ENCODE data around the gene HIPK3.
"Not testable (repeated sequence)": the region's sequence is repeated elsewhere in the genome, so short reads cannot be mapped to it uniquely, and the experiment has no call there.

HIPK3 gene

DNA sequence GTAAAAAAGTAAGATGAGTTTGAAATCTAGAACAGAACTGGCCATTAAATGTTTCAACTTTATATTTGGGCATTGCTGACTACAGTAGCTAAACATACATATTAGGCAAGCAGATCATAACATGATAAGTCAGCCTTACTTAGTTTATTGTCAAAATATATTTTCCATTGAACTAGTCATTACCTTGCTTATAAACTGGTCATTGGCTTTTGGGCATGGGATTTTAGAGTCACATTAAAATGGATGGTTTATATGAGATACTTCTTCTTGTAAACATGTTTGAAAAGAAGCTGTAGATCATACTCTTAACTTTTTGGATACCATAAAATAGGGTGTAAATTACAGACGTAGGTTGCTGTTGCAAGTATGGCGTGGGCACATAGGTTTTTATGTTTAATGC, 2.7 kb downstream of the HIPK3 start:
- DNase-seq, result no peak

GRCh38 chr11:33261350-33261749, 4.2 kb downstream of the HIPK3 start:
- not testable (repeated sequence) for DNase-seq

- DNase-seq, result peak; percentile 23
These were observed 4.9 kb downstream of the HIPK3 start for GRCh38 chr11:33262011-33262645.

- peak; percentile 54 for DNase-seq
These were observed 6.4 kb downstream of the HIPK3 start for GRCh38 chr11:33263549-33263948.

DNA sequence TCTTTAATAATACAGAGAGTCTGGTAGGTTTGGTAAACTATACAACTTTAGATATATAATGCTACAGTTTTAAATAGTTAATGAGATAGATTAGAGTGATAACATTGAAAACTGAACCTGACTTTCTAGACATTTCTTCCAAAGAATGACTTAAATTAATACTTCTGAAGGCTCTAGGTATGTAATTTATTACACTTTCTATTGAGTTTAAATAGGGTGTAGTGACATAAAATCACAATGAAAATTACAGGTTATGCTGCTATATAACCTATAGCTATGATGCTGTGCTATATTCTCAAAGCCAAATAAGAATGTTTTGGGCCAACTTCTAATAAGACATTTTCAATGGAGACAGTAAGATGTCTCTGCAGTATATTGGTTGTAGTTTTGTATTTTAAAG, 7.7 kb downstream of the HIPK3 start:
- DNase-seq, result no peak

DNA sequence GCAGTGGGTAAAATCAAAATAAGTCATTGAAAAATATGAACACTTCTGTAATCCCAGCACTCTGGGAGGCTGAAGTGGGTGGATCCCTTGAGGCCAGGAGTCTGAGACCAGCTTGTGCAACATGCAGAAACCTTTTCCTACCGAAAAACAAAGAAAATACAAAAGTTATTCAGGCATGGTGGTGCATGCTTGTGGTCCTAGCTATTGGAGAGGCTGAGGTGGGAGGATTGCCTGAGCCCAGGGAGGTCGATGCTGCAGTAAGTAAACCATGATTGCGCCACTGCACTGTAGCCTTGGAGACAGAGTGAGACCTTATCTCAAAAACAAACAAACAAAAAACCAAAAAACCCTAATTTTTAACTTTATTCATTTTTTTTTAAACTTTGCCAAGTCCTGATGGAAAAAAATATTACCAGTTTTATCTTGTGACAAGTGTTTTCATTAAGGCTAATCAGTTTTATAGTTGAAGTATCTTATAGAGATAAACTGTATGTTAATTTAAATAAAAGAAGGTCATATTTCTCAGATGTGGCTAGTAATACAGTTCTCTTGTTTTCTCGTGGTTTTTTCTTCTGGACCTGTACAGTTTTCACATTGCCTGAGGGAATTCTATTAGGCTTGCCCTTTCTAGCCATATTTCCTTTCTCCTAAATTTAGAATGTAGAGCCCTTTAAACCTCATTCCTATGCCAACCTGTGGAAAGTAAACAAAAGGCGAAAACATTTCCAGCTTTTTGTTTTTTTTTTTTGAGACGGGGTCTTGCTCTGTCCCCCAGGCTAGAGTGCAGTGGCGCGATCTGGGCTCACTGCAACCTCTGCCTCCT, 9.4 kb downstream of the HIPK3 start:
- peak; percentile 31 for DNase-seq

DNA sequence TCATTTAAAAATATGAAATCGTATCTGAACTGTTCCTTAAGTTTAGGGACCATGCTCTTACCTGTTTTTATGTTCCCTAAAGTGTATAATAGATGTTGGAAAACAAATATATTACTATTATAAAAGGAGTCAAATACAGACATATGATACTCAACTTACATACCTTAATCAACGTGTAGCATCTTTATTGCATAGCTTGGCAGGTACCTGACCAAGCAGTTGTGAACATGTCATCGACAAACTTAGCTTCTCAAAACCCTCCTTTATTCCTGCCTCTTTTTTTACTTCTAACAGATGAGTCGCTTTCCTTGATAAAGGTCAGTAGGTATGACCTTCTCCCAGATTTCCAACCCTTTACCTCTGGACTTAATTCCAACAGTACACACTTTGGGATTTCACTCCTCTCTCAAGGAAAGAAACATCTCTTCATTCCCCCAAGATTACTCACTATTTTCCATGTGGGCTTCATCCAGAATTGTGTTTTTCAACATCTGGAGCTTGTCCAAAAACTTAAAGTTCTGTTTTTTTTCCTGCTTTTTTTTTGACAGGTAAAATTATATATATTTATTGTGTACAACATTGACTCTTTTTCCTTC, 11.9 kb downstream of the HIPK3 start:
- no peak for DNase-seq

- DNase-seq, result no peak
These were observed 12.6 kb downstream of the HIPK3 start for GRCh38 chr11:33269822-33270221.

DNA sequence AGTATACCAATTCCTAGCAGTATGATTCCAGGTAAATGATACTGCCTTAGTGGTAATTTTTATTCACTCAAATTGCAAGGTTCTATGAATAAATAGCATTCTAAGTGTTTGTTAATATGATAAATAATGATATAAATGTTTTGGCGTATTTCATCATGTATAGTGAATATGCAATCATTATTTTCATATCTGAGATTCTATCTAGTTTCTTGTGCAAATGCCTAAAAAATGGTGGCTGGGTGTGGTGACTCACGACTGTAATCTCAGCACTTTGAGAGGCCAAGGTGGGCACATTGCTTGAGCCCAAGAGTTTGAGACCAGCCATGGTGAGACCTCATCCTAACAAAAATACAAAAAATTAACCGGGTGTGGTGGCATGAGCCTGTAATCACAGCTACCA, 13.9 kb downstream of the HIPK3 start:
- no peak for DNase-seq

DNA sequence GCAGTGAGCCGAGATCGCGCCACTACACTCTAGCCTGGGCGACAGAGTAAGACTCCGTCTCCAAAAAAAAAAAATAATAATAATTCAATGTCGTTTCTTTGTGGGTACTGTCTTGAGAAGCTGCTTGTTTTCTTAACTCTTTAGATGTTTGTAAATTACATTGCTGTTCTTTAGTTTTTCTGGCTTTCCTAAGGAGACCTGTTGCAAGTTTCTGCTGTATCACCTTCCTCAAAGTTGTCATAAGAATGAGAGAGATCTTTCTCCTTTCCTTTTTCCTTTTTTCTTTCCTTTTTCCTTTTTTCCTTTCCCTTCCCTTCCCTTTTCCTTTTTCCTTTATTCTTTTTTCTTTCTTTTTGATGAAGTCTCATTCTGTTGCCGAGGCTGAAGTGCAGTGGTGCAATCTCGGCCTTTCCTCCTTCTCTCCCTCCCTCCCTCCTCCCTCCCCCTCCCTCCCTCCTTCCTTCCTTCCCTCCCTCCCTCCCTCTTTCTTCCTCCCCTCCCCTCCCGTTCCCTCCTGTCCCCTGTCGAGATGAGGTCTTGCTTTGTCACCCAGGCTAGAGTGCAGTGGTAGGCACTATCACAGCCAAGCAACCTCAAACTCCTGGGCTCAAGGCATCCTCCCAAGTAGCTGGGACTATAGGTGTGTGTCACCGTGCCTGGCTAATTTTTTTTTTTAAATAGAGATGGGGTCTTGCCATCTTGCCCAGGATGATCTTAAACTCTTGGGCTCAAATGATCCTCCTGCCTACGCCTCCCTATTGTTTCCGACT, 15.3 kb downstream of the HIPK3 start:
- no peak for DNase-seq

DNA sequence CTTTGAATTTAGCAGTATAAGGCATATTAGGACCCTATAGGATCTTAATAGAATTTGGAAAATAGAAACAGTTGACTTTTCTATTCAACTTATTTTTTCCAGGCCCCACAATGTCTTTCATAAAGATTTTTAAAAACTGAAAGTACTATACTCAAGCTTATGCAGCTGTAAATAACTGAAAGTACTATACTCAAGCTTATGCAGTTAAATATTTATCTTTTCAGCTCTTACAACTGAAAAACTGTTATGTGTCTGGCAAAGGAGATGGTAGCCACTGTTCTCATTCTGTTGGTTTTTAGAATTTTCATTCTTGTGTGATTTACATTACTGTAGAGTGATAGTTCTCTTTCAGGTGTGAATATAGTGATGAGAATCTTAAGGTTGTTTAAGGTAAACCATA, 16.5 kb downstream of the HIPK3 start:
- no peak for DNase-seq

DNA sequence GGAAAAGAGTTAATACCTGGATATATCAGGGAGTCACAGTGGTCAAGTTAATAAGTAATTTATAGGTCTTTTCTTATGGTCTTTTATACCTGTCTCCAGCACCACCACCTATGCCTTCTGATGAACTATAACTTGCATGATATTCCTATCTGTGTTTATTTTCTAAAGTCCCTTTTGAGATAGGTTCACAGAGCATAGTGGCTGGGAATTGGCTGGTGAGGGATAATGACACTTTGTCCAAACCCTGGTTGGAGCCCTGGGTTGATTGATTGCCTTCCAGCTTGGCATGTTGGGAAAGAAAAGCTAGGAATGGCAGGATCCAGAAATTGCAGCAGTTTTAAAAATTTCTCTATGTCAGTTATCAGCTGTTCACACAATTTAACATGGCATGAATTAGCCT, 23.2 kb downstream of the HIPK3 start:
- DNase-seq, result no peak

- DNase-seq, result no peak
These were observed 24.6 kb downstream of the HIPK3 start for GRCh38 chr11:33281758-33282157.

DNA sequence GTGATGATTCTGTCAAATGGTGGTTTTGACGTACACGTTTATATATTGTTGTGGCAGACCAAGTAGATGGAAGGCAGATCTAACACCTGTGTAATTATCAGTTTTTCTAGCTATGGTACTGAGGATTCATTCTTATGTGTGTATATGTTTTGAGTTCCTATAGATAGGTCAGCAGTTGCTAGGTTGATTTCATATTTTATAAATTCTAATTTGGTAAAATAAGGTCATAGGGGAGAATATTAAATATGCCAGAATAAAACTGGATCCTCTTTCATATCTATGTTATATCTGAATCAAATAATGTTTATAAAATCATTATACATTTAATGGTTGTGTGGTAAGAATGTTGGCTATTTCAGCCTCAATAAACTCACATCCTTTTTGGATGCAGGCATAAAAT, 27.6 kb downstream of the HIPK3 start:
- no peak for DNase-seq

DNA sequence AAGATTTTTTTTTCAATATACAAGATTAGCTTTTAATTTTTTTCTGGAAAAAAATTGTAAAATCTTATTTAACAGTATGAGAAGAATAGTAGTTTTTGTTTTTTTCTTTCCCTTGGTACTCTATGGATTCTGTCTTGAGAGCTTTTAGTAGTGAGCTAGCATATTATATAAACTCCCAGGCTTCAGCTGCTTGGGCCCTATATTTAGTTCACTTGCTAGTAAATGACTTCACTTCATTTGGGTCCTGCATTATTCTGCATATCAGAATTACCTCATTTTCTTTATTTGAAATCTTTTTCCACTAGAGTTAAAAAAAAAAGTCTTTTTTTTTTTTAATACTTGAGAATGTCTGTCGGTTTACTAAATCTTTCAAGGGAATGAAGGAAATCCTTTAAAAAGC, 33.1 kb downstream of the HIPK3 start:
- no peak for DNase-seq

DNA sequence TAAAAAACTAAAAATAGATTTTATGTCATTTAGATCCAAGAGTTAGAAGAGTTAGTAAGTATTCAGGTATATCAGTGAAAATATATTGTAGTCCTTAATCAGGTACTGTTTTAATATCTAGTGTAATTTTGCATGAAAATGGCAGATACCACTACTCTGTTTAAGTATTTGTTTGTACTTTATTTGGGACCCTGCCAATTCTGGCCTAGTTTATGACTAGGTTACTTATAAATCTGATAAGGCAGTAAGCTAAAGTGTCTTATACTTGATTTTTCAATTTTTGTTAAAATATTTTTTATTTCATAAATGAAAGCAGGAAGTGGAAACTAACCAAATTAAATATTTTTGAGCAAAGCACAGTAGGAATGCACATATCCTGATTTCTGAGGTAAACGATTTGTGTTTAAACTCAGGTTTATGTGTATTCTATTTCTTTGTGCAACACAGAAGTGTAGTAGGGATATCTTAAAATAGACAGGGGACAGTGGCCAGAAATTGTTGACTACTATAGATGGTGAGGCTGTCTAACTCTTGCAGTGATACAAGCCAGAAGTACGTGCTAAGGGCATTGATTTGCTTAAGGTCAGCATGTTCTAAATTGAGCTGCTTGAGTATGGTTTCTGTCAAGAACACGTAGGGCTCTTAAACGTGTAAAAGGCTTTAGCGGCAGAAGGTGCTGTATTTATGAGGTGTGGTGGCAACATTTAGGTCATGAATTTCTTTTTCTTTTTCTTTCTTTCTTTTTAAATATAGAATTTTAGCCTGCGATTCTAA, 34.0 kb downstream of the HIPK3 start:
- no peak for DNase-seq

DNA sequence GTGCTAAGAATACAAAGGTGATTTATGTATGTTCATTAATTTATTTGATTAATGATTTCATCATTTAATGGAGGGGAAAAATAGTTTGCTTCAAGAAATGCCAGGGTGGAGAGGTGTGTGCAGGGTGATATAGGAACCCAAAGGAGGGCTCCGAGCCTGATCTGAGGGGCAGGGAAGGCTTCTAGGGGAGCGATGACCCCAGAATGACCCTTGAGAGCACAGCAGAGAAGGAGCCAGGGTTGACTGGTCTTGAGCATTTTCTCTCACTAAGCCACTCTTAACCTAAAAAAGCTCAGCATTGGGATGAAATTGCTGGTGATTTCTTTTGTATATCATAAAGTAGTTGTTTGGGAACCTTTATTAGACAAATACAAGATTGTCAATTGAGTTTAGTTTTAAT, 35.1 kb downstream of the HIPK3 start:
- no peak for DNase-seq

DNA sequence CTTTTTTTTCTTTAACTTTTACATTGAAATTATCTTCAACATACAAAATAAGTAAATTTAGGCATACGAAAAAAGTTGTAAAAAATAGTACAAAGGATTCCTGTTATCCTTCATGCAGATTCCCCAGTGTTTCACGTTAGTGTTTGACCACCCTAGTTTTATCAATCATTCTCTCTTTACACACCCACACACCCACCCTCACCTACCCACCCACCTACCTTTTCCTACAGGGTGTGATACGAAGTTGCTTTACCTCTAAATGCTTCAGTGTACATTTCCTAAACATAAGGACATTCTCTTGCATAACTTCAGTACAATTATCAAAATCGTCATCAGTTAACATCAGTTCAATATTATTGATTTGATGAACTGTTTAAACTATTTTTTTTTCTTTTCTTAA, 37.0 kb downstream of the HIPK3 start:
- DNase-seq, result no peak

- DNase-seq, result no peak
These were observed 37.6 kb downstream of the HIPK3 start for GRCh38 chr11:33294797-33295196.

DNA sequence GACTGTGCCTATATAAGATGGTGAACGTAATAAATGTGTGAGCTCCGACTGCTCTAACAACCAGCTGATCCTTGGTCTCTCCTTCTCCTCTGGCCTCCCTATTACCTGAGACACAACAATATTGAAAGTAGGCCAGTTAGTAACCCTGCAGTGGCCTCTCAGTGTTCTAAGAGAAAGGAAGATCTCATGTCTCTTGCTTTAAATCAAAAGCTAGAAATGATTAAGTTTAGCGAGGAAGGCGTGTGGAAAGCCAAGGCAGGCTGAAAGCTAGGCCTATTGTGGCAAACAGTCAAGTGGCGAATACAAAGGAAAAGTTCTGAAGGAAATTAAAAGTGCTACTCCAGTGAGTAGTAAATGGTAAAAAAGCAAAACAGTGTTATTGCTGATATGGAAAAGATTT, 39.5 kb downstream of the HIPK3 start:
- no peak for DNase-seq

GRCh38 chr11:33303541-33303940, 46.4 kb downstream of the HIPK3 start:
- no peak for DNase-seq

DNA sequence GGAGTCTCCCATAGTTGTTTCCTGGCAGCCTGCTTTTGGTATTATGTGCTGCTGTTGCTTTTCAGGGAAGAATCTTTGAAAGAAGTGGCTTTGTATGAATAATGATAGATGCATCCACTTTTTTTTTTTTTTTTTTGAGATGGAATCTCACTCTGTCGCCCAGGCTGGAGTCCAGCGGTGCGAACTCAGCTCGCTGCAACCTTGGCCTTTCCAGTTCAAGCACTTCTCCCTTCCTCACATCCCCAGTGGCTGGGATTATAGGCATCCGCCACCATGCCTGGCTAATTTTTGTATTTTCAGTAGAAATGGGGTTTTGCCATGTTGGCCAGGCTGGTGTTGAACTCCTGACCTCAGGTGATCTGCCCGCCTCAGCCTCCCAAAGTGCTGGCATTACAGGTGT, 49.6 kb downstream of the HIPK3 start:
- not testable (repeated sequence) for DNase-seq

DNA sequence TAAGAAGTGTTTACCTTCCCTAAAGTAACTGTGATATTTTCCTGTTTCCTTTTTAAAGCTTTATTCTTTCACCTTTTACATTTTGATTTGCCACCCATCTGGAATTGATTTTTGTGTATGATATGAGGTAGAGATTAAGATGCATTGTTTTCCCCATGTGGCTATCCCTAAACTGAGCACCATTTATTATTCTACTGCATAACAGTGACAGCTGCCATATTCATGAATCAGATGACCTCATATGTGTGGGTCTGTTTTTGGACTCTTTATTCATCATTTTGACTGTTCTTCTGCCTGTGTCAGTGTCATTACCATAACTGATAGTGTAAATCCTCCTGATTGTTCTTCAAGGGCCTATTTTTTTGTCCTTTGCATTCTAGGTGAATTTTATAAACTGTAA, 50.8 kb downstream of the HIPK3 start:
- no peak for DNase-seq

All from inflammatory macrophage treated with lipopolysaccharide for 4 hours (primary cell).